GM10248 (cell line): ENCODE data around the gene GPR78.

Experiments
- CTCF ChIA-PET: fragments of 300-600 bp; sonication (Branson Sonifier 250); formaldehyde crosslinking; extraction: SDS; loops from one replicate; lab custom pipeline; 2021; ENCODE audit warnings: antibody characterized with exemption; lab: Yijun Ruan, JAX
- POLR2A ChIA-PET: fragments of 350-650 bp; sonication (Branson Sonifier 250); formaldehyde crosslinking; extraction: SDS; loops from one replicate; lab custom pipeline; 2020; ENCODE audit warnings: antibody characterized with exemption; lab: Yijun Ruan, JAX
- DNase-seq: peaks from one replicate; pipeline ENCODE4 v3.0.0; 2012; ENCODE audit errors: extremely low spot score
- CTCF ChIP-seq: IDR thresholded peaks from 2 replicates; pipeline ENCODE4 v1.5.1; 2012; ENCODE audit warnings: mild to moderate bottlenecking, low read depth; ENCODE audit errors: extremely low read depth, missing control alignments, control extremely low read depth

Gene GPR78

GRCh38 chr4:8540991-8541390 is 39.2 kb upstream of the GPR78 start:
- DNase-seq = no peak
- POLR2A ChIA-PET = no interaction called here
- CTCF ChIA-PET = interaction anchor here (1.3 to 3.0 kb wide), 2 partner anchors 66 to 73 kb away, joined by 3 to 12 read pairs; no protein-coding TSS in a partner anchor
- TF ChIP-seq CTCF = no peak

GRCh38 chr4:8541981-8542715 is 38.0 kb upstream of the GPR78 start:
- ChIA-PET POLR2A (no interaction called here), CTCF (interaction anchor here (1.1 to 8.5 kb wide), 4 partner anchors 12 to 74 kb away, joined by 3 to 79 read pairs (median 8); no protein-coding TSS in a partner anchor)
- TF ChIP-seq CTCF = no peak
- no peak for DNase-seq

DNA sequence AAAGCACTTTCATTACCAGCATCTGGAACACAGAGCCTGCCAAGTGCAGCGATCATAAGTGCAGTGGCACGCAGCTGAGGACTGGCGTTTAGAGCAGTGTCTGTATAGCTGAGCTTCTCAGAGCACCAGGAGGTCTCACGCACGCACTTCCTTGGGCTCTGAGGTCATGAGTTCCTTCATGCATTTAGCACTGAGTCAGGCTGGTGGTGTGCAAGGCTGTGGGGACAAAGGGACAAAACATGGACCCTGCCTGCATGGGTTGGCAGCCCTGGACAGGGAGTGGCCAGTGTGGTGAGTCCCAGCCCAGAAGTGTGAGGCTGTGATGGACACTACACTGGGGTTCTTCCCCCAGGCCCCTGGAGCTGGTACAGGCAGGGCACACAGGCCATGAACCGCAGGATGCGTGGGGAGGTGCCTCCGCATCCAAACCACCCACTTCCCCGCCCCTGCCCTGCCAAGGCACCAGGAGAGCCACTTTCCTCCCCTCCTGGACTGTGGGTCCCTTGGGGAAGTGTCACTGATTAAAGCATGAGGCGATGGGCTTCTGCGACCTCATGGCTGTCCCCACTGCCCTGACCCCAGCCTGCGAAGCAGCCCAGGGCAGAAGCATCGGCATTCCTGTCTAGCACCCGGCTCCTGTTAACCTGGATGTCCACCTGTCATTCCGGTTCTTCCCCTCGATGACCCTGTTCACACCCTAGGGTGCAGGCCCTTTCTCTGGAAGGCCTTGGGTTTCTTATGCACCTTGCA is 37.2 kb upstream of the GPR78 start:
- no peak for DNase-seq
- TF ChIP-seq CTCF = no peak
- POLR2A ChIA-PET = no interaction called here
- CTCF ChIA-PET = interaction anchor here (8.5 kb wide), 1 partner anchor 75 kb away, joined by 79 read pairs; no protein-coding TSS in a partner anchor

DNA sequence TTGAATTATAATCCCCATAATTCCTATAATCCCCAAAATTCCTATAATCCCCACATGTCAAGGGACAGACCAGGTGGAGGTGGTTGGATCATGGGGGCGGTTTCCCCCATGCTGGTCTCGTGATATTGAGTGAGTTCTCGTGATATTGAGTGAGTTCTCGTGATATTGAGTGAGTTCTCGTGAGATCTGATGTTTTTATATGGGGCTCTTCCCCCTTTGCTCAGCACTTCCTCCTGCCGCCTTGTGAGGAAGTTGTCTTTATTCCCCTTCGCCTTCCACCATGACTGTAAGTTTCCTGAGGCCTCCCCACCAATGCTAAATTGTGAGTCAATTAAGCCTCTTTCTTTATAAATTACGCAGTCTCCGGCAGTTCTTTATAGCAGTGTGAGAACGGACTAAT is 36.6 kb upstream of the GPR78 start:
- POLR2A ChIA-PET = no interaction called here
- CTCF ChIA-PET = interaction anchor here (0.7 to 8.5 kb wide), 2 partner anchors 10 to 75 kb away, joined by 3 to 79 read pairs; no protein-coding TSS in a partner anchor
- no peak for DNase-seq
- TF ChIP-seq CTCF = no peak

DNA sequence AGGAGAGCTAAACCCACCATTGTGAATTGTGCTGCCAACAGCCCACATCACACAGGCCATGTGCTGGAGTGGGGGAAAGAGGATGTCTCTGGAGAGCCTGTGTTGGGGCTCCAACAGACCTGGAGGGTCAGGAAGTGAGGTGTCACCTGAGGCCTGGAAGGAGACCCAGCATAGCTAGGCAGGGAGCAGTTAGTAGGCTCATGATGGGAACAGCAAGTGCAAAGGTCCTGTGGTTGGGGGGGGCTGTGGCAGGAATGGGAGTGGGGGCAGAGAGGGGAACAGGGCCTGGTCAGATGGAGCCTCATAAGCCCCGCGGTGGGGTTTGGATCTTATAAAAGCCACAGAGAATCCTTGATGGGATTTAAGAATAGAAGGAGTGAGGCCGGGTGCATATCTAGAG is 35.9 kb upstream of the GPR78 start:
- POLR2A ChIA-PET = no interaction called here
- DNase-seq = no peak
- no peak for TF ChIP-seq CTCF
- CTCF ChIA-PET = interaction anchor here (0.7 to 8.5 kb wide), 2 partner anchors 9 to 76 kb away, joined by 3 to 79 read pairs; no protein-coding TSS in a partner anchor

- POLR2A ChIA-PET = no interaction called here
- CTCF ChIA-PET = interaction anchor here (8.5 kb wide), 1 partner anchor 77 kb away, joined by 79 read pairs; no protein-coding TSS in a partner anchor
These were observed 35.3 kb upstream of the GPR78 start for GRCh38 chr4:8544741-8545438.

More at GRCh38 chr4:8544741-8545438, 35.3 kb upstream of the GPR78 start:
- DNase-seq = no peak
- no peak for TF ChIP-seq CTCF
